Endothelial cell of umbilical vein (primary cell): ENCODE results near the gene AK4.

ENCODE experiments used
- POLR2A ChIP-seq: IDR thresholded peaks from 2 replicates; pipeline ENCODE4 v1.6.1; 2012; ENCODE audit warnings: low read depth, mild to moderate bottlenecking, control low read depth, low read length
- TF ChIP-seq, protein P1 (sequence below), 2 donors: IDR thresholded peaks; 1 replicate in 1 of 2; 2 replicates in 1 of 2; pipeline ENCODE4 v1.5.1; 2011; ENCODE audit warnings: low read length in 2 of 2, mild to moderate bottlenecking in 2 of 2, moderate library complexity in 2 of 2, control low read depth in 1 of 2, inconsistent platforms in 1 of 2, low read depth in 1 of 2; ENCODE audit not compliant: insufficient read depth in 1 of 2; ENCODE audit errors: extremely low read depth in 1 of 2

DNA sequence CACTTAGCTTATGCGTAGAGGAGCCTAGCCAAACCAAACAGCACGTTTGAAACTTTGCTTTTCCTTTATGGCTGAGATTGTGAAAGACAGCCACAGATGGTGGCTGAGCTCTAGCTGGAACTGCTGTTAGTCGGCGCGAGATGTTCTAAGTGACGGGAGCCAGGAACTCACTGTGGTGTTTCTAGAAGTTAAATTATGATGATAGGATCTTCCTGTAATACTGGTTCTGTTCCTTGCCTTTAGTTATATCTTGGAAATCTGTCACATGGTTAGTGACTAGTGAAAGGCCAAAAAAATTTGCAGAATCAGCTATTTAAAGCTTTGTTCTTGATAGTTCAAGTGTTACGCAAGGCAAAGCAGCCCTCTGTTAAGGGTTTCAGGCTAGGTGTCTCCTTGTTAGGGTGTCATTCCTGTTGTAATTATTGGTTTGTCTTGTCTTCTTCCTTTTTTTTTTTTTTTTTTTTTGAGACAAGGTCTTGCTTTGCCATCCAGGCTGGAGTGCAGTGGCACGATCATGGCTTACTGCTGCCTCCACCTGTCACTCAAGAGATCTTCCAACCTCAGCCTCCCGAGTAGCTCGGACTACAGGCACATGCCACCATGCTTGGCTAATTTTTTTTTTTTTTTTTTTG, 22.6 kb downstream of the AK4 start:
- TF ChIP-seq, protein P1, sequence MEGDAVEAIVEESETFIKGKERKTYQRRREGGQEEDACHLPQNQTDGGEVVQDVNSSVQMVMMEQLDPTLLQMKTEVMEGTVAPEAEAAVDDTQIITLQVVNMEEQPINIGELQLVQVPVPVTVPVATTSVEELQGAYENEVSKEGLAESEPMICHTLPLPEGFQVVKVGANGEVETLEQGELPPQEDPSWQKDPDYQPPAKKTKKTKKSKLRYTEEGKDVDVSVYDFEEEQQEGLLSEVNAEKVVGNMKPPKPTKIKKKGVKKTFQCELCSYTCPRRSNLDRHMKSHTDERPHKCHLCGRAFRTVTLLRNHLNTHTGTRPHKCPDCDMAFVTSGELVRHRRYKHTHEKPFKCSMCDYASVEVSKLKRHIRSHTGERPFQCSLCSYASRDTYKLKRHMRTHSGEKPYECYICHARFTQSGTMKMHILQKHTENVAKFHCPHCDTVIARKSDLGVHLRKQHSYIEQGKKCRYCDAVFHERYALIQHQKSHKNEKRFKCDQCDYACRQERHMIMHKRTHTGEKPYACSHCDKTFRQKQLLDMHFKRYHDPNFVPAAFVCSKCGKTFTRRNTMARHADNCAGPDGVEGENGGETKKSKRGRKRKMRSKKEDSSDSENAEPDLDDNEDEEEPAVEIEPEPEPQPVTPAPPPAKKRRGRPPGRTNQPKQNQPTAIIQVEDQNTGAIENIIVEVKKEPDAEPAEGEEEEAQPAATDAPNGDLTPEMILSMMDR (IDR thresholded peaks at IDR 0.05; ENCODE audit: extremely low read depth in 1 of 2, insufficient read depth in 1 of 2, low read depth in 1 of 2, low read length in 2 of 2) = no peak
- no peak for TF ChIP-seq POLR2A
